ENCODE results near the gene RASAL2.

- TF ChIP-seq CTCF (IDR thresholded peaks at IDR 0.05) (no peak), POLR2A (IDR thresholded peaks at IDR 0.05) (no peak)
These were observed 410.4 kb downstream of the RASAL2 start for GRCh38 chr1:178504286-178504685.

Data from thyroid gland (tissue), 4 donors.